Body of pancreas (tissue), 4 donors: ENCODE measurements around the gene IGLL5.
"Not testable (repeated sequence)": the region's sequence is repeated elsewhere in the genome, so short reads cannot be mapped to it uniquely, and the experiment has no call there.

Experiments used
- CTCF ChIP-seq, 7 experiments: fragments of 450-650 bp in 4 of 7; fragments of 200-600 bp in 3 of 7; sonication (generic) in 3 of 7; IDR thresholded peaks; one replicate each; pipeline ENCODE4 v1.5.1; 2016 to 2019; ENCODE audit warnings: antibody characterized with exemption in 7 of 7
- POLR2A ChIP-seq, 3 donors: fragments of 450-650 bp; IDR thresholded peaks; one replicate each; pipeline ENCODE4 v1.6.1; 2016; ENCODE audit warnings: antibody characterized with exemption in 3 of 3, mild to moderate bottlenecking in 2 of 3

- TF ChIP-seq CTCF, POLR2A (IDR thresholded peaks at IDR 0.05): not testable (repeated sequence)
Measured at GRCh38 chr22:22922092-22922953, 34.7 kb downstream of the IGLL5 start.
